Measurements from ENCODE around the gene MCF2L.

Gene MCF2L

DNA sequence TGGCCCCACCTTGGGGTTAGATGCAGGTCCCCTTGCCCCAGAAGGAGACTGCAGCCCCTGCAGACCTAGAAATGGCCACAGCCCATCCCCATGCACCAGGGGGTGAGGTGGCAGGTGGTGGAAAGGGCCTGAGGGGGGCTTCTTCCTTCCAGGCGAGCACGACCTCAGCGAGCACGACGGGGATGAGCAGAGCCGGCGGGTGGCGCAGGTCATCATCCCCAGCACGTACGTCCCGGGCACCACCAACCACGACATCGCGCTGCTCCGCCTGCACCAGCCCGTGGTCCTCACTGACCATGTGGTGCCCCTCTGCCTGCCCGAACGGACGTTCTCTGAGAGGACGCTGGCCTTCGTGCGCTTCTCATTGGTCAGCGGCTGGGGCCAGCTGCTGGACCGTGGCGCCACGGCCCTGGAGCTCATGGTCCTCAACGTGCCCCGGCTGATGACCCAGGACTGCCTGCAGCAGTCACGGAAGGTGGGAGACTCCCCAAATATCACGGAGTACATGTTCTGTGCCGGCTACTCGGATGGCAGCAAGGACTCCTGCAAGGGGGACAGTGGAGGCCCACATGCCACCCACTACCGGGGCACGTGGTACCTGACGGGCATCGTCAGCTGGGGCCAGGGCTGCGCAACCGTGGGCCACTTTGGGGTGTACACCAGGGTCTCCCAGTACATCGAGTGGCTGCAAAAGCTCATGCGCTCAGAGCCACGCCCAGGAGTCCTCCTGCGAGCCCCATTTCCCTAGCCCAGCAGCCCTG lies 149.4 kb downstream of the MCF2L start:
- no peak for DNase-seq

DNA sequence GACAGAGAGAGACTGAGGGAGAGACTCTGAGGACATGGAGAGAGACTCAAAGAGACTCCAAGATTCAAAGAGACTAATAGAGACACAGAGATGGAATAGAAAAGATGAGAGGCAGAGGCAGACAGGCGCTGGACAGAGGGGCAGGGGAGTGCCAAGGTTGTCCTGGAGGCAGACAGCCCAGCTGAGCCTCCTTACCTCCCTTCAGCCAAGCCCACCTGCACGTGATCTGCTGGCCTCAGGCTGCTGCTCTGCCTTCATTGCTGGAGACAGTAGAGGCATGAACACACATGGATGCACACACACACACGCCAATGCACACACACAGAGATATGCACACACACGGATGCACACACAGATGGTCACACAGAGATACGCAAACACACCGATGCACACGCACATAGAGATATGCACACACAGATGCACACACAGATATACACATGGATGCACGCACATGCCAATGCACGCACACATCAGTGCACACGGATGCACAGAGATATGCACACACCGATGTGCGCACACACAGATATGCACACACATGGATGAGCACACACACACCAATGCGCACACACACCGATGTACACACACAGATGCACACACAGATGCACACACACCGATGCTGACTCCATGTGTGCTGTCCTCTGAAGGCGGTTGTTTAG lies 150.3 kb downstream of the MCF2L start:
- DNase-seq, result no peak

DNA sequence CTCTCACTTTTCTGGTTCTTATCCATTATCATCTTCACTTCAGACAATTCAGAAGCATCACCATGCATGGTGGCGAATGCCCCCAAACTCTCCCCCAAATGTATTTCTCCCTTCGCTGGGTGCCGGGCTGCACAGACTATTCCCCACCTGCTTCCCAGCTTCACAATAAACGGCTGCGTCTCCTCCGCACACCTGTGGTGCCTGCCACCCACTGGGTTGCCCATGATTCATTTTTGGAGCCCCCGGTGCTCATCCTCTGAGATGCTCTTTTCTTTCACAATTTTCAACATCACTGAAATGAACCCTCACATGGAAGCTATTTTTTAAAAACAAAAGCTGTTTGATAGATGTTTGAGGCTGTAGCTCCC lies 150.8 kb downstream of the MCF2L start:
- DNase-seq, result no peak

DNA sequence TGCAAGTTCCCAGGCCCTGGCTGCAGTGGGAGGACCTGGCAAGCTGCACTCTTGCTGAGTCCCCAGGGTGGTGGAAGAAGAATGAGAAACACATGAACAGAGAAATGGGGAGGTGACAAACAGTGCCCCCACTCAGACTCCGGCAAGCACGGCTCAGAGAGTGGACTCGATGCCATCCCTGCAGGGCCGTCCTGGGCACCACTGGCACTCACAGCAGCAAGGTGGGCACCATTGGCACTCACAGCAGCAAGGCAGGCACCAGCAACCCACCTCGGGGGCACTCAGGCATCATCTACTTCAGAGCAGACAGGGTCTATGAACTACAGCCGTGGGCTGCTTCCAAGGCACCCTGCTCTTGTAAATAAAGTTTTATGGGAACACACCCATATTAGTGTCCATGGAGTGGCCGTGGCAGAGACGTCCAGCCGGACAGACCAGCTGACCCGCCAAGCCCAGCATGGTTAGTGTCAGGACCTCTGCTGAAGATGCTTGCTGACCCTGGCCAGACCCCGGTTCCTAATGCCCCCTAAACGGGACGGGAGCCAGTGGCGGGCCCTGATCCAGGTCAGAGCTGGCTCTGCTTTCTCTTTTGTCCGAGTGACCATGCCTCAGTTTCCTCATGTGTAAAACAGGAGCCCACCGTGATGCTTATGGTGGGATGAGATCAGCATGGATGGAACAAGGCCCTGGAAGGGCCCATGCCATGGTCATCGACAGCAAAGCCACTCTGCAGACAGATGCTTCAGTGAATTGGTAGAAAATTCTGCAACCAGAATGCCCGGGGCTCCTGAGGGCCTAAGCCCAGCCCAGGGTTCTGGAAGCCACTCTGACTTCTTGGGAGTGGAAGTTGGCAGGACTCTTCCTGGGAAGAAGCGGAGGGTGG lies 151.5 kb downstream of the MCF2L start:
- no peak for DNase-seq

DNA sequence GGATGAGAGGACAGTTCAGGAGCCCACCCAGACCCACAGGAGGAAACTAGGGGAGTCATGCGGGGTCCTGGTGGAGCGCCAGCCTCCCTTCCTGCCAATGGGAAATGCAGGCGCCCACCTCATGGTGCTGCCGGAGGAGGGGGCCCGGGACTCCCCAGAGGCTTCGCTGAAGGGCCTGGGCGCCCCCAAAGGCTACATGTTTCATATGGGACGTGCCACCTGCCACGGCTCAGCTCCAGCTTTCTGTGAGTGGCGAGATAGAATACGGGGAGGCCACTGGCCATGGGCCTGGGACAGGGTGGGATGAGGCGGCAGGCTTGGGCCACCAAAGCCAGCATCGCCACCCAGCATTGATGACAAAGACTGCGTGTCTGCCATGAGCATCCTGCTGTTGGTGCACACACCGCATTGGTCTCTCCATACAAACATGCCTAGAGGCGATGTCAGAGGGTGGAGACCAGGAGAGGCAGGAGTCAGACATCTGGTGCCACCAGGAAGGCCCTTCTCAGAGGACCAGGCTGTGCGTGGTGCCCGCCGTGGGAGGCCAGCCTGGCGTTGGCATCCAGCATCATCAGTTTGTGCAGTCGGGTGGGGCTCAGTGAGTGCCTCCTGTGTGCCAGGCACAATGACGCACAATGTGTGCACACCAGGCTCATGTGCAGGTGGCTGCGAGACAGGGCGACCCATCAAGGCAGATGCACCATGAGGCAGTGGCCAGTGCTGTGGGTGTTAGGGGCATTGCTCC lies 152.3 kb downstream of the MCF2L start:
- DNase-seq, result no peak

DNA sequence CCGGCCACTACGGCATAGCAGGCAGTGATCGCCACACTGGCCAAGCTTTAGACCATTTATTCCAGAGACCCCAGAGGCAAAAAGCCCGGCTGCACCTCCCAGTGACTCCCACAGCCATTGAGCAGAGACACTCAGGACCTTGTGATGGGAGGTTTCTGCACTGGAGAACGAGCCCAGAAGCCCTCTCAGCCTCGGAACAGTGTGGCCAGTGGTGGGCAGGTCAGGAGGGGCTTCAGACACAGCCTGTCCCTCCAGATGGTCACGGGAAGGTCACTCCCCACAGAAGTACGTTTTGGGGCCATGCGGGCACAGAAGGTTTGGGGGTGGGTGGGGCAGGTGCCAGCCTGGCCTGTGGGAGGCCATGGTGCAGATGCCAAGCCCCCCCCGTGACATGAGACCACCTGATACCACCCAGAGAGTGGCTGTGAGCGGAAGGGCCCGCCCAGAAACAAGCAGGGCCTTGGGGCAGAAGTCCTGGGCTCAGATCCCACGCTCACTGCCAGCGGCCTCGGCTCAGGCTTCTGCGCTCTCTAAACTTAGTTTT lies 153.0 kb downstream of the MCF2L start:
- no peak for DNase-seq

DNA sequence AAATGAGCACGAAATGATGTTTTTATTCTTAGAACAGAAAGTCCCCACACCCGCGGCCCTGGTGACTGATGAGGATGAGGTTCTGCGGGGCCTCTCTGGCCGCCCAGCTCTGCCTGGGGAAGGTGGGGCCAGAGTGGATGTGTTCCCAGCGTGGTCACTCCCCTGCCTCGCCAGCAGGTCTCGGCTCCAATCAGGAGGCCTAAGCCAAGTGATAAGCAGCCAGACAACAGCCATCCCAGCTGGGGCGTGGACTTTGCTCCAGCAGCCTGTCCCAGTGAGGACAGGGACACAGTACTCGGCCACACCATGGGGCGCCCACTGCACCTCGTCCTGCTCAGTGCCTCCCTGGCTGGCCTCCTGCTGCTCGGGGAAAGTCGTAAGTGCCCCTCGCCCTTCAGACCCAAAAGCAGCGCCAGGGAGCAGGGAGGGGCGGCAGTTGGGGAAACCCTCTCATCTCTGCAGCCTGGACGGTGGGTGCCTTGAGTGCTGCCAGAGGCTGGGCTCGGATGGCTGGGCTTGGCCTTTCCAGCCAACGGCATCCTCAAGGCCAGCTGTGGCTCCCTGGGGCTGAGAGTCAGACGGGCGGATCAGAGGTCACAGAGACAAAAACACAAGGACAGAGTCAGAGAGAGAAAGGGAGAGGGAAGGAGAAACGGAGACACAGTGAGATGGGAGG lies 153.7 kb downstream of the MCF2L start, which contains the start of gene F10:
Gene F10 (plus strand): TSS at position 250 of the 676 bp plus-strand sequence. CDS start 57 bp downstream, at position 307.
- no peak for DNase-seq

DNA sequence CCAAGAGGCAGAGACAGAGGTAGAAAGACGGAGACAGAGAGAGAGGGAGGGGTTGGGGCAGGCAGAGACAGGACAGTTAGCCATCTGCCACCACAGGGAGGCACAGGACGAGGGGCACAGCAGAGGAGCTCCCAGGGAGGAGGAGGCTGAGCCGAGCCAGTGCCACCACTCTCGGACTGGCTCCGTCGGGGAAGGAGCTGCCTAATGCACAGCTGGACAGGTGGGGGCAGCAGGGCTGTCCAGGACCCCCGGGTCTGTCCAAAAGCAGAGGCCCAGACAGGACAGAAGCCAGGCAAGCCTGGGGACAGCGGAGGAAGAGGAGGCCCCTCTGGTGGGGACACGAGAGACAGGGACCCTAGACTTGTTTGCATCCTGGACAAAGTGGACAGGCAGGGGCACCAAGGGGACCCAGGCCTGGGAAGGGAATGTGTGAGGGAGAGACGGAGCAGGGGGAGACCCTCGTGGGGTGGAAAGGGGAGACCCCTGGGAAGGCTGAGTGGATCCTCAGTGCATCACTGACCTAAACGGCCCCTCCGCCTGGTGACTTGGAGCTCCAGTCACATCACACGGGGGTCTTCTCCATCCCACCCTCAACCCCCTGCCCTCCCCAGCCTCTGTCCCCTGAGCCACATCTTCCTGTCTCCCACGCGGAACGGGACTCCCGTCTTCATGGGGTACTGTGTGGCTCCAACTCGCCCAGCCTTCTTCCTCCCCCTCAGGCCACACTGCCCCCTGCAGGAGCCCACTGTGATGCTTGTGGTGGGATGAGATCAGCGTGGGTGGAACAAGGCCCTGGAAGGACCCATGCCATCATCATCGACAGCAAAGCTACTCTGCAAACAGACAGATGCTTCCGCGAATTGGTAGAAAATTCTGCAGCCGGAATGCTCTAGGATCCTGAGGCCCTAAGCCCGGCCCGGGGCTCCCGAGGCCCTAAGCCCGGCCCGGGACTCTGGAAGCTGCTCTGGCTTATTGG lies 154.5 kb downstream of the MCF2L start:
- no peak for DNase-seq

DNA sequence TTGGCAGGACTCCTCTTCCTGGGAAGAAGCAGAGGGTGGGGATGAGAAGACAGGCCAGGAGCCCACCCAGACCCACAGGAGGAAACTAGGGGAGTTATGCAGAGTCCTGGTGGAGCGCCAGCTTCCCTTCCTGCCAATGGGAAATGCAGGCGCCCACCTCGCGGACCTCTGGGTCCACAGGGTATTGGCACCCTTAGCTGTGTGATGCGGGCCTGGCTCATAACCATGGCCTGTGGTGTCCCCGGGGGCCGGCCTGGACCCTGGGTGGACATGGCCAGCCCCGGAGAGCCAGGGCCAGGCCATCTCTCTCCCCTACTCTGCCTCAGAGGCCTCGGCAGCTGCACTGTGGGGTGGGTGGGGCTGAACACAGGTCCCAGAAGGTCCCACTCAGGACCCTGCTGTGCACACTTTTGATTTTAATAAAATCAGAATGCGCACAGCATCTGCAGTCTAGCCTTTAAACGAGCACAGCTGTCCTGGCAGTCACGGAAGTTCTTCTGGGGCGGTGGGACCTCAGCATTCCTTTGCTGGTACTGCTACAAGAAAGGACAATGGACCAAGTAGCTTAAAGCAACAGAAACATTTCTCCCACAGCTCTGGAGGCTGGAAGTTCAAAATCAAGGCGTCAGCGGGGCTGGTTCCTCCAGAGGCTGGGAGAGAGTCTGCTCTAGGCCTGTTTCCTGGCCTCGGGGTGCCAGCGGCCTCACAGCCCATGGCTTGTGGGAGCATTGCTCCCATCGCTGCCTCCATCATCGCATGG lies 155.4 kb downstream of the MCF2L start:
- no peak for DNase-seq

DNA sequence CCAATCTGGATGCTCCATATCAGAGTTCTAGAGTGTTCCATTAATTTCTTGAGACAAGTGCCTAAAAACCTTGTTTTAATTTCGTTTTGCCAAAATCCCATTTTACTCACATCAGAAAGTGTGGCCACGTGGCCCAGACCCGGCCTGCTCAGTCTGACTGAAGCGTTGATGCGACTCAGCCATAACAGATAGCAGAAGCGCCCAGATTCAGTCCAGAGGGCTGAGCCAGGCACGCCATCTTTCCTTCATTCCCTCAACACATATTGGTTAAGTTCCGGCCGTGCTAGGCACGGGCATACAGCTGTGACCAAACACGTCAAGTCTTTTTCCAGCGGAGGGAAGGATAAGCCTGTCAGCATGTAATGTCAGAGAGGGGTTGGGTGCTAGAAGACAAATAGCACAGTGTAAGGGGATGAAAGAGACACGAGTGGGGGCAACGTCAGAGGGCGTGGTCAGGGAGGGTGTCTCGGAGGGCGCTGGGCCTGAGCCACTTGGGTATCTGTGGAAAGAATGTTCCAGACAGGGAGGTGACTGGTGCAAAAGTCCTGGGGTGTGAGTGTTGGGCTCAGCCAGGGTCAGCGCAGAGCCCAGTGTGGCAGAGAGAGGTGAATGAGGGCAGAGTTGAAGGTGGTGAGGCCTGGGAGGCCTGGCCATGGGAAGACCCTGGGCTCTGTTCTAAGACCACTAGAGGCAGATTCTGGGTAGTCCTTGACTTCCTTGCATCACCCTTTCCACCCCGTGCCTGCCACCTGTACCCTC lies 156.7 kb downstream of the MCF2L start:
- no peak for DNase-seq

DNA sequence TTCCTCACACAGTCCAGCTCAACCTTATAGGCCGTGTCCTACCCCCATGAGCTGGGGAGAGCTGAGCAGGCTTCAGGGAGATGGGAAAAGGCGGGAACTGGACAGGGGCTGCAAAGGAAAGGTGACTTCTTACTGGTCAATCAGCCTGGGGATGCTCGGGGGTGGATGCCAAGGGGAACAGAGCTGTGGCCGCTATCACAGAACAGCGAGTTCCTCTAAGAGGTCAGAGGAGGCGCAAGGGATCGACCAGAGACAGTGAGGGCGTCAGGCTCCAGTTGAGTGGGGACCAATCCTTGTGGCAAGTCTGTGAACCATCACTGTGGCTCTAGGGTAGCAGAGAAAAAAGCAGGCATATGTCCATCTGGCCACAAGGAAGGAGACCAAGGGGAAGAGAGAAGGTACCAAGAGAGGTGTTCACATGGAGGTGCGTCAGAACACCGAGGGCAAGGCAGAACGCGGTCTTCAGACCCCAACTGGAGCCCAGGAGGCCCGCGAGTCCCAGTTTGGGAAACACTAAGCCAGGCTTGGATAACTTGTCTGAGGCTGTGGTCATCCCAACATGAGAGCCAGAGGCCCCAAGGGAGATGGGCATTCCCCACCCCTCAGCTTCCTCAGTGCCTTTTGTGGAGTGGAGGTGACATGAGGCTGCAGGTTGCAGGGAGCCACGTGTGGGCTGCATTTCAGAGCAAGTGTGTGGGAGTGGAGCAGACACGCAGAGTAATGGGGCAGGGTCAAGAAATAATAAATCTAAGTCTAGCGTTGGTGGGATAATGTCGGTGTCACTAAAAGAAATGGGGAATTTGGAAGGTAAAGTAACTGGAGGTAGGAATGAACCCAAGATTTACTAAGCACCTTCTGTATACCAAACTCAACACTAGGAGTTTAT lies 157.5 kb downstream of the MCF2L start:
- no peak for DNase-seq

DNA sequence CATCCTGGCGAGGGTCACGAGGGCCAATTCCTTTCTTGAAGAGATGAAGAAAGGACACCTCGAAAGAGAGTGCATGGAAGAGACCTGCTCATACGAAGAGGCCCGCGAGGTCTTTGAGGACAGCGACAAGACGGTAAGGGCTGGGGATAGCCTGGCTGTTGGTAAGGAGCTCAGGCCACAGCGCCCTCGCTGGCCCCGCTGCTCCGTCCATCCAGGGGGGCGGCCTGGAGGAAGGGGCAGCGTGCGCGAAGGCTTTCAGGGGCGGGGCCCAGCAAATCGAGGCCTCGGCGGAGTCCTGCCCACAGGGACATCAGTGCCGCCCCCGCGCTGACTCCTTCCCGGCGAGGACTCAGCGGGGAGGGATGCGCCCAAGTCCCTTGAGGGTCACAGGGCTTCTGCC lies 160.5 kb downstream of the MCF2L start:
- no peak for DNase-seq

DNA sequence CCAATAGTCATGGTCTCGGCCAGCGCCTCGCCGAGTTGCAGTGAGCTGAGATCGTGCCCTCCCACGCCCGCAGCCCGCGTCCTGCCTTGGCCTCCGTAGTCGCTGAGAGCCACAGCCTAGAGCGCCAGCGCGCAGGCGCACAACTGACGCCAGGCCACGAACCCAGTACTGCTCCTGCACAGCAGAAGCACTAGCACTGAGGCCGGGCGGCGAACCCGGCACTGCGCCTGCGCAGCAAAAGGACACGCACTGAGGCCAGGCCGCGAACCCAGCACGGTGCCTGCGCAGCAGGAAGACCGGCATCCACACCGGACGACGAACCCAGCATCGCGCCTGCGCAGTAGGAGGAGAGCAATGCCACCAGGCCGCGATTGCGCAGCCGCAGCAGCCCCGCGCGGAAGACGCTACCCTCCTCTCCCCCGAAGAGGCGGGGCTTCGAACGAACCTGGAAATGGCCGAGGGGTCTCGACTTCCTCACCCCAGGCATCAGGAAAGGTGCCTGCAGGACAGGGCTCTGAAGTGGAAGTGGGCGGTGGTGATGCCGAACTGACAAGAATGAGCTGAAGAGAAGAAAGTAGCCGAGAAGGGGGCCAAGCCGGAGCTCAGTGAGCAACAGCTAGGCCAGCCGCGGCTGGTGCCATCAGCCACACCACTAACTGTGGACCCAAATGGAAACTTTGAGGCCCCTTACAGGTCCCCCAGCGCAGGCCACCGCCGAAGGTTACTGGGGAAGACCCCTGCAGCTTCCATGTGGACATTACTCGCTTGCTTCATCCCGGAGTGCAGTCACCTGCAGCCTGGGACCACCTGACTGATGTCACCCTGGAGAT lies 161.1 kb downstream of the MCF2L start:
- peak; percentile 49 for DNase-seq

DNA sequence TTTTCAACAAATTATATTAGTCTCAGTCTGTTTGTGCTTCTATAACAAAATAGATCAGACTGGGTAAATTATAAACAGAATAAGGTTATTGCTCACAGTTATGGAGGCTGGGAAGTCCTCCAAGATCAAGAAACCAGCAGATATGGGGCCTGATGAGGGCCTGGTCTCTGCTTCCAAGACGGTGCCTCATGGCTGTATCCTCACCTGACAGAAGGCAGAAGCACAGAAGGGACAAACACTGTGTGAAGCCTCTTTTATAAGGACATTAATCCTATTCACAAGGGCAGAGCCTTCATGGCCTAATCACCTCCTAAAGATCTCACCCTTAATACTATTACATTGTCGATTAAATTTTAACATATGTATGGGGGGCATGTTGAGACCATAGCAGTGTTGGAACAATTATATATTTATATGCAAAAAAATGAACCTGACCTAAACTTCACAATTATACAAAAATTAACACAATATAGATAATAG lies 166.3 kb downstream of the MCF2L start:
- DNase-seq, result no peak

DNA sequence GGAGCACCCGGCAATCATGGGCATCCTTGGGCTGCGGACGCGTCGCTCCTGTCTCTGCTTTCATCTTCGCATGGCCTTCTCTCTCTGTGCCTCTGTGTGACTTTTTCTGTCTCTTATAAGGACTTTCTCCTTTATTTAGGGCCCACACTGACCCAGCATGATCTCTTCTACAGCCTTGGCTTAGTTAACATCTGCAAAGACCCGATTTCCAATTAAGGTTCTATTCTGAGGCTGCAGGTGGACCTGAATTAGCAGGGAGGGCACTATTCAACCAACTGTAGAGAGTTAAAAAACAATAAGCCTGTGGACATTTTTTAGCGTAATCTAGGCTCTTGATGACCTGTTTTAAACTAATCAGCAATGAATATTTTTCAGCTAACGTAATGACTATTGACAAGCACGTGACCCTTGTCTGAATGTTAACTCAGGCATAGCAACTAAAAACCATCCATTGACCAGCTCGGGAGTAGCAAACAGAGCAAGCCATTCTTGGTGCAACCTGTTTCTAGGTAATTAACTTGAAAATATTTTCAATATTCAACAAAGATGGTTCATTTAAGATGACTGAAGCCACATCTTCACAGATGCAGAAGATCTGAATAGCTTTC lies 168.8 kb downstream of the MCF2L start:
- no peak for DNase-seq

DNA sequence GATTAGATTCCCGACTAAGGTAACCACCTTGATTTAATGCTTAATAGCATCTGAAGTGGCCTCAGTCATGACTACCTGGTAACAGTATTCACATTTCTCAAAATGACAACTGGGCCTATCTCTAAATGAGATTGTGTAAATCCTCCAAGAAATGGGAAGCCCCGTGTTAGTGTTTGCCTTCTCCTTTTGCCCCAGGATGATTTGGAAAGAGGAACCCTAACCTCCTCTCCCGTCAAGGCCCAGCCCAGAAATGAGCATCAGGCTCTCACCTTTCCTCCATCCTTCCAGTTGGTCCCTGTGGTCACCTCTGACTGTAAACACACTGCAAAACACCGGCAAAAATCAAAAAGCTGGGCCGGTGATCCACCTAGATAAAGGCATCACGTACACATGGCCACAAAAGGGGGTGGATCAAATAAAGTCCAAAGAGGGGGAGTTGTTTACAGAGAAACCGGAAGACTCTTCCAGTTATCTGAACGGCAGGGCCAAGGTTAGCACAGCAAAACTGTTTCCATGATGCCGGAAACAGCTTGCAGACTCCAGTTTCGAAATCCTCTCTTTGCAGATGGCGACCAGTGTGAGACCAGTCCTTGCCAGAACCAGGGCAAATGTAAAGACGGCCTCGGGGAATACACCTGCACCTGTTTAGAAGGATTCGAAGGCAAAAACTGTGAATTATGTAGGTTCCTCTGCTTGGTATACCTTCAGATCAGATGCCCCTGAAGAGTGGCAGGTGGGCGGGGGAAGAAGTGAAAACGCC lies 170.0 kb downstream of the MCF2L start:
- DNase-seq, result no peak

All from activated CD4-positive, alpha-beta T cell treated with anti-CD3 and anti-CD28 coated beads, Interleukin-10, Interleukin-2, amounts not matched to agents 100 ng/mL and 50 ng/mL, durations not matched to agents 16 hours and 8 hours (primary cell).